H1 (cell line): Measurements from ENCODE around the gene DAZAP1. TPM values are rescaled to one million over a fixed set of nuclear protein-coding genes. Genes with fewer than 3 reads are reported as not detected.

Experiments used
- BACH1 ChIP-seq: IDR thresholded peaks from 2 replicates; pipeline ENCODE4 v1.6.1; 2012; ENCODE audit warnings: low read length, improper control_type of control experiment
- CHD7 ChIP-seq: fragments of 300-600 bp; sonication (generic); IDR thresholded peaks from 2 replicates; pipeline ENCODE4 v1.7.1; 2012; ENCODE audit warnings: low read length, moderate library complexity, mild to moderate bottlenecking, inconsistent platforms; ENCODE audit not compliant: insufficient replicate concordance
- GABPA ChIP-seq: IDR thresholded peaks from 2 replicates; pipeline ENCODE4 v1.6.1; 2011; ENCODE audit warnings: mild to moderate bottlenecking, low read length, moderate library complexity, borderline replicate concordance; ENCODE audit not compliant: insufficient read depth
- GTF2F1 ChIP-seq: IDR thresholded peaks from 2 replicates; pipeline ENCODE4 v1.6.1; 2012; ENCODE audit warnings: low read depth, low read length, improper control_type of control experiment, borderline replicate concordance
- MAX ChIP-seq: IDR thresholded peaks from 2 replicates; pipeline ENCODE4 v1.6.1; 2012; ENCODE audit warnings: inconsistent platforms
- RAD21 ChIP-seq, 2 experiments: IDR thresholded peaks in 1 of 2; conservative IDR thresholded peaks in 1 of 2; 2 replicates each; pipeline ENCODE4 v1.6.1; 2011; ENCODE audit warnings: low read depth in 2 of 2, low read length in 2 of 2, improper control_type of control experiment in 1 of 2, inconsistent platforms in 1 of 2, mild to moderate bottlenecking in 1 of 2, moderate library complexity in 1 of 2
- SP1 ChIP-seq: IDR thresholded peaks from 2 replicates; pipeline ENCODE4 v1.6.1; 2011; ENCODE audit warnings: low read depth, low read length
- polyA plus RNA-seq, 7 experiments: library from polyadenylated mRNA; depleted of rRNA in 3 of 7; stranded (reverse) in 5 of 7; unstranded in 2 of 7; fragments of >200 nt in 5 of 7; fragments of 200-250 nt in 2 of 7; gene quantifications; 1 replicate in 5 of 7; 2 replicates in 1 of 7; 4 replicates in 1 of 7; pipeline versions ENCODE4 v1.2.1 to v1.2.3, GENCODE V29; 2011 to 2013; ENCODE audit warnings: missing spikeins in 2 of 7, mixed read lengths in 2 of 7
- total RNA-seq: library from RNA; stranded (reverse); fragmentation: NEBNext Ultra II Directional; extraction: Animal tissue kit (Norgen Biotek cat#: 25700); gene quantifications from 2 replicates; pipeline ENCODE4 v1.2.1, GENCODE V29; 2021
- TF ChIP-seq, protein P1 (sequence below): IDR thresholded peaks from 2 replicates; pipeline ENCODE4 v1.6.1; 2011; ENCODE audit warnings: low read depth, mild to moderate bottlenecking, low read length; ENCODE audit not compliant: insufficient read depth

DAZAP1 gene
- total and polyA plus RNA-seq, 2 of the 8 experiments (the other 6 are each of a cell fraction or from before 2014, with no cell fraction given): 79.6 to 341 TPM

DNA sequence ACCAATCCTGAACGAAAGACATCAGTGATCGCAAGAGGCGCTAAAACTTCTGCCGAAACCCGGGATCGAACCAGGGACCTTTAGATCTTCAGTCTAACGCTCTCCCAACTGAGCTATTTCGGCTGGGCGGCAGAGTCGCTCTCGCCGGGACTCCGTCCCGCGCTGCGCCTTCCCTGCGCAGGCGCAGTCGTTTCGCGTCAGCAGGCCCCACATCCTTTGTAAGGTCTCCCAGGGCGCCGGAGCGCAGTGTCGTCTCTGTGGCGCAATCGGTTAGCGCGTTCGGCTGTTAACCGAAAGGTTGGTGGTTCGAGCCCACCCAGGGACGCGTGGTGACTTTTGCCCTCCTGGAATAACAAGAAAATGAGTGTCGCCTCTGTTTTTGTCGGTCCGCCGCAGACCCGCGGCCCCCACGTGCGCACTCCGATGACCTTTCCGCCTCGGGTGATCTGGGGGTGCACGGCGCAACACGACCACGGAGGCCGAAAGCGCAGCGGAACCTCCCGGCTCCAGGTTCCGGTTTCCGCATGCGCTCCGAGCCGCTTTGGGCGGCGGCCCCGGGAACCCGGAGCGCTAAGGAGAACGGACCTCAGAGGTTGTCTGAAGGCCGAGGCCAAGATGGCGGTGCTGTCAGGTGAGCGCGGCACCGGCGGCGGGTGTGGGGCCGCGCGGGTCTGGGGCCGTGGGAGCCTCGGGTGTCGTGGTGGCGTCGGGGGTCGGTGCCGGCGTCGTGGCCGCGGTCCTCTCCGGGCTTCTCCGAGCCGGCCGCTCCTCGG lies 23.9 kb upstream of the DAZAP1 start, which contains the start of gene NDUFS7 (continued):
- TF ChIP-seq CHD7 (no peak), SP1 (peak; percentile 71), MAX (peak; percentile 78), BACH1 (0 out of 2 replicates have a peak, but pooled peaks have one; percentile 68), GABPA (peak; percentile 96), RAD21 (IDR thresholded peaks at IDR 0.05 in 1 of 2, conservative IDR thresholded peaks at IDR 0.05 in 1 of 2; ENCODE audit: low read depth in 2 of 2, low read length in 2 of 2) (peak in 1 of 2 experiments; percentile 27; a peak in 1 of 4 replicates), GTF2F1 (peak; percentile 79; the same call in 1 of the 2 replicates)
- TF ChIP-seq, protein P1, sequence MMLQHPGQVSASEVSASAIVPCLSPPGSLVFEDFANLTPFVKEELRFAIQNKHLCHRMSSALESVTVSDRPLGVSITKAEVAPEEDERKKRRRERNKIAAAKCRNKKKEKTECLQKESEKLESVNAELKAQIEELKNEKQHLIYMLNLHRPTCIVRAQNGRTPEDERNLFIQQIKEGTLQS: 0 out of 2 replicates have a peak, but pooled peaks have one; percentile 18
